Tibial artery (tissue), 4 donors: ENCODE results near the gene NPPC.

Source experiments
- DNase-seq, 2 donors: peaks; one replicate each; pipeline ENCODE4 v3.0.0-alpha.2; 2019
- H3K27ac ChIP-seq, 2 donors: fragments of 200-600 bp; sonication (generic) in 1 of 2; 1 replicate in 1 of 2; 2 replicates in 1 of 2; pipeline ENCODE4 v1.5.1; 2018 to 2019; ENCODE audit warnings: mild to moderate bottlenecking in 1 of 2
- H3K27me3 ChIP-seq, 2 donors: fragments of 200-600 bp; sonication (generic) in 1 of 2; one replicate each; pipeline versions ENCODE4 v1.5.1 to v1.6.0; 2016 to 2019
- H3K36me3 ChIP-seq, 3 donors: fragments of 200-600 bp; sonication (generic) in 2 of 3; one replicate each; pipeline ENCODE4 v1.5.1; 2016 to 2019; ENCODE audit warnings: mild to moderate bottlenecking in 2 of 3
- H3K4me1 ChIP-seq, 4 donors: fragments of 200-600 bp; sonication (generic) in 2 of 4; 1 replicate in 3 of 4; 2 replicates in 1 of 4; pipeline ENCODE4 v1.5.1; 2016 to 2019
- H3K4me3 ChIP-seq, 2 donors: fragments of 200-600 bp; sonication (generic) in 1 of 2; 1 replicate in 1 of 2; 2 replicates in 1 of 2; pipeline ENCODE4 v1.5.1; 2018 to 2019; ENCODE audit warnings: mild to moderate bottlenecking in 2 of 2
- H3K9me3 ChIP-seq, 3 donors: fragments of 200-600 bp; sonication (generic) in 1 of 3; one replicate each; pipeline ENCODE4 v1.5.1; 2016 to 2019
- CTCF ChIP-seq, 2 experiments: fragments of 200-600 bp in 1 of 2; fragments of 450-650 bp in 1 of 2; IDR thresholded peaks; one replicate each; pipeline ENCODE4 v1.5.1; 2017 to 2019; ENCODE audit warnings: antibody characterized with exemption in 2 of 2, mild to moderate bottlenecking in 1 of 2, moderate library complexity in 1 of 2
- intact Hi-C: fragments of 100-400 bp; cut with DNase I; formaldehyde crosslinking; loops from one replicate; pipeline ENCODE4 v1.15.0; 2023; ENCODE audit warnings: low total_unique reads

Gene NPPC

DNA sequence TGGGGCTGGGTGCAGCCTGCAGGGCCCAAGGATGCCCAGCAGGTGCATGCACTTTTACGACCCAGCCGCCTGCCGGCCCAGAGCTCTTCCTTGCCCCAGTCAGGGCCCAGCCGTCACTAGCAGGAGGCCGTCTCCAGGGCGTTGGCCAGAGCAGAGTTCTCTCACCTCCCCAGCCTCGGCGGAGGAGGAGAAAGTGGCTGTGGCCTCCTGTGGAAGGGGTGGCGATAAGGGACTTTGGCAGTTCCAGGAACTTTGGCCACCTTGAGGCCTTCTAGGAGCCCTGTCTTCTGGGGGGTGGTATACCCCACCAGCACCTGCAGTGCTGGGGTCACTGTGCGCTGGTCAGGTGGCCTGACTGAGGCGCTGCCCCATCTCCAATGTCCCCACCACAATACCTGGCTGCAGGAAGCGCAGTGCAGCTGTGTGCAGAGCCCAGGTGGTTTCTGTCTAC lies 22.0 kb downstream of the NPPC start:
- no peaks in the 10 kb centered on the region for H3K4me1 ChIP-seq
- intact Hi-C loops: no loop called here
- no peaks in the 10 kb centered on the region for H3K36me3 ChIP-seq

GRCh38 chr2:231902598-231902997 lies 23.6 kb downstream of the NPPC start:
- Histone ChIP-seq H3K27me3 (peaks cover 0 to 11% of the 10 kb centered on the region in 2 donors), H3K36me3 (no peaks in the 10 kb centered on the region), H3K9me3 (no peaks in the 10 kb centered on the region), H3K4me1 (no peaks in the 10 kb centered on the region), H3K27ac (no peak overlapping the region), H3K4me3 (no peak overlapping the region)
- peak in 1 of 2 donors; percentile 21 for DNase-seq
- intact Hi-C loops: no loop called here
- TF ChIP-seq CTCF (IDR thresholded peaks at IDR 0.05): no peak

More for the DNA sequence above, 22.0 kb downstream of the NPPC start:
- no peaks in the 10 kb centered on the region for H3K9me3 ChIP-seq
- H3K4me3 ChIP-seq: no peak overlapping the region
- no peak for TF ChIP-seq CTCF (IDR thresholded peaks at IDR 0.05)
- H3K27ac ChIP-seq: no peak overlapping the region
- peaks cover 0 to 11% of the 10 kb centered on the region in 2 donors for H3K27me3 ChIP-seq
- DNase-seq: peak in 1 of 2 donors; percentile 41

GRCh38 chr2:231900972-231901371 lies 25.2 kb downstream of the NPPC start:
- H3K9me3 ChIP-seq: no peaks in the 10 kb centered on the region
- H3K27me3 ChIP-seq: peaks cover 0 to 13% of the 10 kb centered on the region in 2 donors
- DNase-seq: peak in 1 of 2 donors; percentile 56
- intact Hi-C loops: no loop called here
- no peak overlapping the region for H3K4me3 ChIP-seq
- TF ChIP-seq CTCF (IDR thresholded peaks at IDR 0.05): no peak
- no peaks in the 10 kb centered on the region for H3K36me3 ChIP-seq
- no peak overlapping the region for H3K27ac ChIP-seq
- H3K4me1 ChIP-seq: no peaks in the 10 kb centered on the region

DNA sequence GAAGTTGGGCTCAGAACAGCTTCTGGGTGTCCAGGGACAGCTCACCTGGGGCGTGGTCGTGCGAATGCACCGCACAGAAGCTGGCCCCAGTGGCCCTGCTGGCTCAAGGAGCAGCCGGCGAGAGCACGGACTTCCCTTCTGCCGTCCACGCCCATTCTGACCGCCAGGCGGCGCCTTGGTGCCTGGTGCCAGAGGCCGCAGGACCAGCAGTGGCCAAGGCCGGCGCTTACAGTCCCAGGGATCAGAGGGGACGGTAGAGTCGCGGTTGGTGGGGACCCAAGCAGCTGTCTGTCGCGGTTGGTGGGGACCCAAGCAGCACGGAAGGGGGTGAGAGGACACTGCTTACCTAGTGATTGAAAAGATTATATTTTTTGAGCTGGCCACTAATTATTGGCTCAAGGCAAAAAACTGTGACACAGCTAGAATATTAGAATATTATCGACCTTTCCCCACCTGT lies 25.7 kb downstream of the NPPC start:
- peaks cover 0 to 13% of the 10 kb centered on the region in 2 donors for H3K27me3 ChIP-seq
- H3K36me3 ChIP-seq: no peaks in the 10 kb centered on the region
- no peaks in the 10 kb centered on the region for H3K4me1 ChIP-seq
- no peaks in the 10 kb centered on the region for H3K9me3 ChIP-seq
- DNase-seq: peak; percentile 38 to 72
- intact Hi-C loops: no loop called here
- peak; percentile 45 to 48 for TF ChIP-seq CTCF (IDR thresholded peaks at IDR 0.05)
- H3K4me3 ChIP-seq: no peak overlapping the region
- no peak overlapping the region for H3K27ac ChIP-seq

DNA sequence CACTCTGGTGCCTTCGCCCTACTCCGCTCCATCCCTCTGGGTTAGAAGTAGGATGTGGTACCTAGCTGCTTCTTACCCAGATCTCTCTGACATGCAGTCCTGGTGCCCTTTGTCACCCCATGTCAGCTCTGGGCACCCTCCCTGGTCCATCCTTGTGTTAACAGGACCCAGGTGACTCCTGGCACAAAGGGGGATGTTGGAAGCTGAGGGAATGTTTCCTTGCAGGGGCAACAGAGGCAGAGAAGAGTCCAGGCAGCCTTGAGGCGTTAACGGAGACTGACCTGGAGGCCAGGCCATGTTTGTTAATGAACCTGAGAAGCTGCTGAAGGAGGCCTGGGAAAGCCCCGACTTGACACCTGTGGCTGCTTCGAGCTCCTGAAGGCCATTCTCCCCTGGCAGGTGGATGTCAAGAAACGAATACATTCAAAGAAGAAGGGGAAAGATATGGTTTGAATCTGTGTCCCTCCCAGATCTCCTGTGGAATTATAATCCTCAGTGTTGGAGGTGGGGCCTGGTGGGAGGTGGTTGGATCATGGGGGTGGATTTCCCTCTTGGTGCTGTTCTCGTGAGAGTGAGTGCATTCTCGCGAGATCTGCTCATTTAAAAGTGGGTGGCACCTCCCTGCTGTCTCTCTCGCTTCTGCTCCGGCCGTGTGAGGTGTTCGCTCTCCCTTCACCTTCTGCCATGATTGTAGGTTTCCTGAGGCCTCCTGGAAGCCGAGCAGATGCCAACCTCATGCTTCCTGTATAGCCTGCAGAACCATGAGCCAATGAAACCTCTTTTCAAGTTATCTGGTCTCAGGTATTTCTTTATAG lies 31.4 kb downstream of the NPPC start:
- TF ChIP-seq CTCF (IDR thresholded peaks at IDR 0.05): no peak
- Histone ChIP-seq H3K4me1 (no peaks in the 10 kb centered on the region), H3K36me3 (no peaks in the 10 kb centered on the region), H3K9me3 (no peaks in the 10 kb centered on the region), H3K27ac (no peak overlapping the region), H3K27me3 (peaks cover 0 to 7% of the 10 kb centered on the region in 2 donors), H3K4me3 (no peak overlapping the region)
- peak in 1 of 2 donors; percentile 55 for DNase-seq
- intact Hi-C loops: no loop called here
